GM10266 (cell line): ENCODE data around the gene FOXO3.

ENCODE experiments used
- DNase-seq: peaks from one replicate; pipeline ENCODE4 v3.0.0; 2012; ENCODE audit errors: extremely low spot score
- CTCF ChIP-seq: IDR thresholded peaks from 2 replicates; pipeline ENCODE4 v1.5.1; 2012; ENCODE audit warnings: mild to moderate bottlenecking, low read depth; ENCODE audit not compliant: control insufficient read depth, insufficient read depth; ENCODE audit errors: missing control alignments

Gene FOXO3

GRCh38 chr6:108560463-108561308 lies at the start of gene FOXO3:
Gene FOXO3, plus strand, starts transcription at chr6:108560917. Its CDS starts 292 bp downstream, at chr6:108561209.
- no peak for TF ChIP-seq CTCF
- DNase-seq = peak; percentile 67

- peak; percentile 46 for TF ChIP-seq CTCF
- DNase-seq = no peak
Measured at GRCh38 chr6:108518714-108519576, 41.8 kb upstream of the FOXO3 start.

- TF ChIP-seq CTCF = no peak
- no peak for DNase-seq
Measured at GRCh38 chr6:108521616-108522107, 39.1 kb upstream of the FOXO3 start.

GRCh38 chr6:108523697-108524096 lies 37.0 kb upstream of the FOXO3 start:
- TF ChIP-seq CTCF = no peak
- DNase-seq = no peak

GRCh38 chr6:108524528-108525248 lies 36.0 kb upstream of the FOXO3 start:
- no peak for DNase-seq
- TF ChIP-seq CTCF = no peak

GRCh38 chr6:108526739-108527174 lies 34.0 kb upstream of the FOXO3 start:
- DNase-seq = peak; percentile 38
- peak; percentile 79 for TF ChIP-seq CTCF
